HG02943 (cell line): ENCODE results near the gene GJC2.
"Not testable (repeated sequence)": the region's sequence is repeated elsewhere in the genome, so short reads cannot be mapped to it uniquely, and the experiment has no call there.

Experiments used
- ATAC-seq: cut with Tn5 transposase; IDR thresholded peaks from one replicate; pipeline ENCODE4 v1.9.1; 2021; ENCODE audit warnings: mild to moderate bottlenecking, low read depth, moderate library complexity; ENCODE audit not compliant: unreplicated experiment

The GJC2 gene

GRCh38 chr1:228184152-228184551 is 34.4 kb downstream of the GJC2 start:
- no peak for ATAC-seq

- ATAC-seq, result no peak
These were observed 35.9 kb downstream of the GJC2 start for GRCh38 chr1:228185641-228185965.

- ATAC-seq, result not testable (repeated sequence)
These were observed 38.5 kb downstream of the GJC2 start for GRCh38 chr1:228188249-228188648.

DNA sequence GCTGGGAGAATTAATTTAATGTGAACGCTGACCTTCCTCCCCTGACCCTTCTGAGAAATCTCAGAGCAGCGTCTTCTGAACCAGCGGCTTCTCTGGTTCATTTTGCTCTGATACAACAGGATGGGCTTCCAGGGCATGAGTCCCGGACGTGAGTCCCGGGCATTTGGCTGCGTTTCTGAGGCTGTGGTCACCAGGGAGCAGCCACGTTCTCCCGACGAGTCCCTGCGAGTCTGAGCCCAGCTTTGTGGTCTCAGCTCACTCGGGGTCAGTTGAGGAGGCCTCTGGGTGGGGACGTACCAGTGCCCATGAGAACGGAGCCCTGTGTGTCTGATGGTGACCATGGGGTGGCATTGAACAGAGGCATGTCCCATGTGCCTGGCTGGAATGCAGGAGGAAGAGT is 40.5 kb downstream of the GJC2 start:
- no peak for ATAC-seq

- no peak for ATAC-seq
These were observed 41.0 kb downstream of the GJC2 start for GRCh38 chr1:228190778-228191177.

- ATAC-seq, result no peak
These were observed 44.7 kb downstream of the GJC2 start for GRCh38 chr1:228194436-228194835.

- no peak for ATAC-seq
These were observed 45.4 kb downstream of the GJC2 start for GRCh38 chr1:228194921-228195812.

DNA sequence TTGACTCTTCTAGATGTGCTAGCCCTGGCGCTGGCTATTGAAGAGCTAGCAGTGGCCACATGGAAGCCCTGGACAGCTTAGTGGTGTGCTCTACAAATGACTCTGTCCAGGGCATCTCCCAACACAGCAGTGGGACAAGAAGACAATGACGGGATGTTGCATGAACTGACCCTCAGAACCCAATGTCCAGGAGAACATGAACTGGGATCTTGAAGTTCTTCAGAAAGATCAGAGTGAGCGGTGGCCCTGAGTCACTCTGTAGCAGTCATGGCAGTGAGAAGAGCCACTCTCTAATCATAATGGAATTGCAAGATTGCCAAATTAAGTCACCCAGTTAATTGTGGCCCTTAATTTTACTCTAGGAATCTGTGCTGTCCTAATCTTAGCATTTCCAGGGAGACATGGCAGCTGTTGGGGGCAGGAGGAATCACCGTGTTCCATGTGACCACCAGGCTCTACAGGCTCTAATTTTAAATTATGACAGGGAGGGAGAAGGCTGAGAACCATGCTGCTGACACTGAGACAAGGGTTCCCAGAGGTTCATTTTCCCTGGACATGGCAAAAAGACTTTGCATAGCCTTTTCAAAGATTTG is 47.9 kb downstream of the GJC2 start:
- no peak for ATAC-seq

- no peak for ATAC-seq
These were observed 49.4 kb downstream of the GJC2 start for GRCh38 chr1:228198977-228199590.

- ATAC-seq, result no peak
These were observed 55.2 kb downstream of the GJC2 start for GRCh38 chr1:228204958-228205357.

- ATAC-seq, result no peak
These were observed 56.1 kb downstream of the GJC2 start for GRCh38 chr1:228205526-228206436.

DNA sequence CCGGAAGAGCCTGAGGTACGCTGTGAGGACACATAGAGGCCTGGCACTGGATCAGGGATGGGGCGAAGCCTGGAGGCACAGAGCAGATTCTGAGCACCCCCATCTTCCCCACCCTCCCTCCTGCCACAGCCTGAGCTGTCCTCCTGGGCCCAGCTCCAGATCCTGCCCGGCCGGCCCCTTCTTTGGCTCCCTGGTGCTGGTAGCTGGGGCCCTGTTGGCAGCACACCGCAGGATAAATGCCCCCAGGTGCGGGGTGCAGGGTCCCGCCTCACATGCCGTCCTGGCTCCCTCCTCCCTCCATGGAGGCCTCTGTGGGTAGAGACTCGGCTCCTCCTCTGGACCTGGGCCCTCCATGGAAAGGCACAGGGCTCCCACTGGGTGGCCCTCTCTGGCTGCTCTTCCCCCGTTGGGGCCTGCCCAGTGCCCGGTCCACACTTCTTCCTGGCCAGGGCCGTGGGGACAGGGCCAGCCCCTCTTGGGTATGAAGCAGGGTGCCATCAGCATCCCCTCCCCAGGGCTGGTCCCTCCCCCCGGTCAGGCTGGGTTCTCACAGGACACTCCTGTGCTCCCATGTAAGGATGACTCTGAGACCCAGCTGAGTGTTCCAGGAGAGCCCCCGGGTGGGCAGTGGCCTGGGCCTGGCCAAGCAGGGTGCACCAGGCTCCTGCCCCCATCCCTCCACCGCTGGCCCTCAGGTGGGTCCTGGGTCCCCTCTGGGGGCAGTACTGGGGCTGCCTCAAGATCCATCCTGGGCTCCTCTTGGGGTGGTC is 57.0 kb downstream of the GJC2 start:
- no peak for ATAC-seq

DNA sequence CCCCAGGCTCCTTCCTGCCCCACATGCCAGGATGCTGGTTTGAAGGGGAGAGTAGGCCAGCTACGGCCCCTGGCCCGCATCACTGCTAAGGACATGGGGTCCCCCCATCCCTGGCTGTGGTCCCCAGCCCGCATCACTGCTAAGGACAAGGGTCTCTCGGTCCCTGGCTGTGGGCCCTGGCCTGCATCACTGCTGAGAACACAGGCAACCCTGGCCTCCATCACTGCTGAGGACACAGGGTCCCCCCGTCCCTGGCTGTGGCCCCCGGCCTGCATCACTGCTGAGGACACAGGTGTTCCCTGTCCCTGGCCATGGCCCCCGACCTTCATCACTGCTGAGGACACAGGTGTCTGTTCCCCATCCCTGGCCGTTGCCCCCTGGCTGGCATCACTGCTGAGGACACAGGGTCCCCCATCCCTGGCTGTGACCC is 57.7 kb downstream of the GJC2 start:
- ATAC-seq, result no peak

- no peak for ATAC-seq
These were observed 58.4 kb downstream of the GJC2 start, which contains the start of gene OBSCN for GRCh38 chr1:228207851-228208821. Gene OBSCN, plus strand, starts transcription at chr1:228208044. Its CDS starts 3,740 bp downstream, at chr1:228211784.

- ATAC-seq, result no peak
These were observed 59.3 kb downstream of the GJC2 start for GRCh38 chr1:228208831-228209551.
